SK-N-SH treated with all-trans-retinoic acid at 6 μM for 48 hours (cell line): Measurements from ENCODE around the gene EOGT.

ENCODE experiments used
- BACH2 ChIP-seq: fragments of 250-450 bp; sonication (Bioruptor Pico); IDR thresholded peaks from 2 replicates; pipeline ENCODE4 v1.9.0; 2021; ENCODE audit warnings: mild to moderate bottlenecking, borderline replicate concordance
- PATZ1 ChIP-seq: fragments of 250-450 bp; sonication (Bioruptor Pico); IDR thresholded peaks from 2 replicates; pipeline ENCODE4 v1.8.0; 2020; ENCODE audit warnings: mild to moderate bottlenecking, moderate library complexity, borderline replicate concordance
- ZC3H10 ChIP-seq: fragments of 250-450 bp; sonication (Bioruptor Pico); IDR thresholded peaks from 2 replicates; pipeline ENCODE4 v1.5.1; 2021; ENCODE audit warnings: mild to moderate bottlenecking, moderate library complexity
- ZNF565 ChIP-seq: fragments of 450-650 bp; formaldehyde crosslinking; conservative IDR thresholded peaks from 2 replicates; pipeline ENCODE4 v1.5.0; 2020; ENCODE audit warnings: low read depth, mild to moderate bottlenecking, moderate library complexity

- TF ChIP-seq PATZ1 (CRISPR knock-in tag) (no peak), ZC3H10 (CRISPR knock-in tag) (no peak), ZNF565 (CRISPR knock-in tag) (no peak), BACH2 (no peak)
These were observed 14.3 kb downstream of the EOGT start for GRCh38 chr3:68999158-68999557.
